T47D (cell line): ENCODE results near the gene CASP9.
"Not testable (repeated sequence)": the region's sequence is repeated elsewhere in the genome, so short reads cannot be mapped to it uniquely, and the experiment has no call there.

ENCODE experiments used
- DNase-seq, 2 experiments: peaks; one replicate each; pipeline versions ENCODE4 v3.0.0 to v3.0.0-alpha.2; 2011 to 2012; ENCODE audit warnings: low read depth in 1 of 2, low spot score in 1 of 2
- JUND ChIP-seq: IDR thresholded peaks from 2 replicates; pipeline ENCODE4 v1.6.1; 2012; ENCODE audit warnings: low read depth
- in situ Hi-C: cut with HindIII; loops from 2 replicates; pipeline ENCODE4 v1.10.0; 2016; ENCODE audit warnings: low sequenced_read_pairs, low pct_unique_long_range_greater_than_20kb

CASP9 gene

GRCh38 chr1:15465674-15466073 is 58.3 kb downstream of the CASP9 start:
- no peak for TF ChIP-seq JUND
- DNase-seq = no peak
- in situ Hi-C loops = no loop called here

GRCh38 chr1:15463926-15464322 is 60.1 kb downstream of the CASP9 start:
- in situ Hi-C loops = not testable (repeated sequence)

GRCh38 chr1:15463064-15463800 is 60.8 kb downstream of the CASP9 start:
- DNase-seq = peak in 1 of 2 experiments; percentile 12
- in situ Hi-C loops = not testable (repeated sequence)

More at GRCh38 chr1:15463926-15464322, 60.1 kb downstream of the CASP9 start:
- DNase-seq = not testable (repeated sequence)

GRCh38 chr1:15460708-15461095 is 63.3 kb downstream of the CASP9 start:
- DNase-seq = no peak
- in situ Hi-C loops = no loop called here
- no peak for TF ChIP-seq JUND

- no peak for DNase-seq
- in situ Hi-C loops = no loop called here
- TF ChIP-seq JUND = no peak
Measured at GRCh38 chr1:15459771-15460707, 64.0 kb downstream of the CASP9 start.

- in situ Hi-C loops, DNase-seq: not testable (repeated sequence)
Measured at GRCh38 chr1:15458388-15458787, 65.6 kb downstream of the CASP9 start.

- no peak for TF ChIP-seq JUND
- in situ Hi-C loops = no loop called here
- peak in 1 of 2 experiments; percentile 42 for DNase-seq
Measured at GRCh38 chr1:15457585-15457984, 66.4 kb downstream of the CASP9 start.

- no peak for TF ChIP-seq JUND
- no peak for DNase-seq
- in situ Hi-C loops = no loop called here
Measured at GRCh38 chr1:15456313-15456954, 67.6 kb downstream of the CASP9 start, which contains the start of gene CELA2A. CELA2A (plus strand) TSS chr1:15456732; CDS start chr1:15456754, 22 bp downstream.

GRCh38 chr1:15455522-15455921 is 68.5 kb downstream of the CASP9 start:
- in situ Hi-C loops = no loop called here
- no peak for DNase-seq

GRCh38 chr1:15454256-15454655 is 69.8 kb downstream of the CASP9 start:
- no peak for TF ChIP-seq JUND
- in situ Hi-C loops = no loop called here
- DNase-seq = no peak

More at GRCh38 chr1:15455522-15455921, 68.5 kb downstream of the CASP9 start:
- no peak for TF ChIP-seq JUND

- no peak for DNase-seq
- TF ChIP-seq JUND = no peak
- in situ Hi-C loops = no loop called here
Measured at GRCh38 chr1:15453734-15454133, 70.3 kb downstream of the CASP9 start.

GRCh38 chr1:15452866-15453571 is 71.0 kb downstream of the CASP9 start:
- in situ Hi-C loops = no loop called here
- TF ChIP-seq JUND = no peak
- DNase-seq = no peak

- in situ Hi-C loops = no loop called here
- no peak for DNase-seq
- TF ChIP-seq JUND = no peak
Measured at GRCh38 chr1:15452216-15452615, 71.8 kb downstream of the CASP9 start.
